Transverse colon (tissue), 4 donors: ENCODE measurements around the gene GABARAPL1.

ENCODE experiments used
- CTCF ChIP-seq, 5 experiments: fragments of 200-600 bp in 3 of 5; fragments of 450-650 bp in 2 of 5; sonication (generic) in 3 of 5; IDR thresholded peaks; 1 replicate in 2 of 5; 2 replicates in 3 of 5; pipeline ENCODE4 v1.5.1; 2016 to 2017; ENCODE audit warnings: antibody characterized with exemption in 5 of 5, inconsistent platforms in 3 of 5, mild to moderate bottlenecking in 2 of 5, moderate library complexity in 1 of 5
- POLR2AphosphoS5 ChIP-seq, 3 donors: sonication (generic); formaldehyde crosslinking; IDR thresholded peaks; one replicate each; pipeline ENCODE4 v1.6.1; 2016; ENCODE audit warnings: antibody characterized with exemption in 3 of 3

GRCh38 chr12:10236720-10237119, 24.0 kb downstream of the GABARAPL1 start:
- TF ChIP-seq CTCF (IDR thresholded peaks at IDR 0.05) (no peak), POLR2AphosphoS5 (IDR thresholded peaks at IDR 0.05) (no peak)
